Ovary (tissue), 9 donors: ENCODE data around the gene SWI5. TPM values are rescaled to one million over a fixed set of nuclear protein-coding genes. Genes with fewer than 3 reads are reported as not detected.
A peak's percentile ranks its signal among the peaks of the same experiment; 100 is the strongest.

Source experiments
- DNase-seq, 5 donors: peaks; one replicate each; pipeline ENCODE4 v3.0.0-alpha.2; 2019 to 2020
- H3K27ac ChIP-seq, 2 donors: fragments of 200-600 bp; one replicate each; pipeline versions ENCODE4 v1.5.1 to v1.8.0; 2019 to 2022
- H3K27me3 ChIP-seq: fragments of 200-600 bp; one replicate; pipeline ENCODE4 v1.8.0; 2022
- H3K36me3 ChIP-seq: fragments of 200-600 bp; sonication (generic); one replicate; pipeline ENCODE4 v1.5.1; 2019
- H3K4me1 ChIP-seq: one replicate; pipeline ENCODE4 v1.8.1; 2013; ENCODE audit warnings: mild to moderate bottlenecking, moderate library complexity; ENCODE audit not compliant: insufficient read depth
- H3K4me3 ChIP-seq: fragments of 200-600 bp; sonication (generic); one replicate; pipeline ENCODE4 v1.5.1; 2017
- H3K9me3 ChIP-seq, 2 donors: fragments of 200-600 bp in 1 of 2; sonication (generic) in 1 of 2; one replicate each; pipeline versions ENCODE4 v1.5.1 to v1.8.1; 2013 to 2019; ENCODE audit warnings: mild to moderate bottlenecking in 1 of 2, moderate library complexity in 1 of 2
- CTCF ChIP-seq, 3 donors: fragments of 450-650 bp in 2 of 3; fragments of 200-600 bp in 1 of 3; IDR thresholded peaks; one replicate each; pipeline versions ENCODE4 v1.5.1 to v1.8.0; 2016 to 2022; ENCODE audit warnings: antibody characterized with exemption in 3 of 3, mild to moderate bottlenecking in 1 of 3
- EP300 ChIP-seq: sonication (generic); formaldehyde crosslinking; IDR thresholded peaks from one replicate; pipeline ENCODE4 v1.6.1; 2017; ENCODE audit warnings: antibody characterized with exemption
- POLR2A ChIP-seq: fragments of 450-650 bp; IDR thresholded peaks from one replicate; pipeline ENCODE4 v1.6.1; 2017; ENCODE audit warnings: antibody characterized with exemption, mild to moderate bottlenecking, moderate library complexity
- WGBS, 3 donors: extraction: QIAGEN DNeasy Blood & Tissue Kit in 1 of 3; methylation state at CpG; one replicate each; pipeline versions ENCODE4 v1.1.5 to v1.1.7; 2013 to 2017; 5-methylcytosine and 5-hydroxymethylcytosine counted together
- intact Hi-C, 4 donors: fragments of 100-400 bp; cut with DNase I; formaldehyde crosslinking; loops; one replicate each; pipeline versions ENCODE4 v1.11.0 to v1.15.1; 2022 to 2023
- polyA plus RNA-seq, 2 donors: library from polyadenylated mRNA; stranded (reverse); fragments of 200-250 nt in 1 of 2; fragments of 350-450 nt in 1 of 2; fragmentation: Illumina TruSeq in 1 of 2; extraction: RNeasy Lipid Tissue Mini Kit (QIAGEN cat#74804) in 1 of 2; gene quantifications; one replicate each; pipeline ENCODE4 v1.2.3, GENCODE V29; 2013 to 2014
- total RNA-seq, 7 donors: library from RNA; depleted of rRNA in 2 of 7; stranded (reverse); fragments of >200 nt in 2 of 7; fragmentation: NEBNext Ultra II Directional in 3 of 7; extraction: Animal tissue kit (Norgen Biotek cat#: 25700) in 3 of 7; gene quantifications; one replicate each; pipeline versions ENCODE4 v1.1.0 to v1.2.4, GENCODE V29; 2016 to 2023
- donor health status: DM: no; HTN: no; CAD: no; lungs with moderate emphysema.
- donor health status: DM: no; HTN: no; CAD: no.
- donor health status: Bipolar disorder and iron deficiency.
- donor health status: DM: yes; HTN: yes; CAD: no.
- donor health status: DM: no; HTN: no; CAD: no.
- donor health status: DM: yes; HTN: yes; CAD: no.

Gene SWI5
- total and polyA plus RNA-seq, 9 donors, result 22.4 to 48.9 (median 30.3) TPM

DNA sequence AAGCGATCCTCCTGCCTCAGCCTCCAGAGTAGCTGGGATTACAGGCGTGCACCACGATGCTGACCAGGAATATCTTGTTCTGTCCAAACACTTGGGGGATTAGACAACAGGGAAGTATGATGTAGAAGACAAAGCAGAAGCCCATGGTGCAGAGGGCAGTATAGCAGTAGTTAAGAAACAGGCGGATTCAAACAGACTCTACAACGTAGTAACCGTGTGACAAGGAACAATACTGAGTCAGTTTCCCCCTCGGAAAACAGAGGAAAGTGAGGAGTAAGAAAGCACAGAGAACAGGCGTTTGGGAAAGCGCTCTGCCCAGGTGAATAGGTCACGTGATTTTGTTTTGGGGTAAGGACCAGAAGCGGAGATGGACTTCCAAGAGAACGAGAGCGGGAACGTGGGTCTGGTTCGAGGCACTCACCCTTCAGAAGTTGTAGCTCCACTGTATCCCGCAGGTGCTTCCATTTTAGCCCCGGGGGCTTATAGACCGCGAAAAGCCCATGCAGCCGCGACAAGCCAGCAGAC is 45.9 kb downstream of the SWI5 start:
- intact Hi-C loops, result loop anchor here in 1 of 4 donors (5.0 kb wide), 1 partner anchor 45 kb away; the partner anchor contains the start of genes GOLGA2 and SWI5
- Histone ChIP-seq H3K4me3 (peak overlapping the region; percentile 86), H3K36me3 (no peaks in the 10 kb centered on the region), H3K27ac (no peak overlapping the region), H3K4me1 (peaks cover 8% of the 10 kb centered on the region), H3K9me3 (no peaks in the 10 kb centered on the region), H3K27me3 (no peaks in the 10 kb centered on the region)
- TF ChIP-seq EP300 (no peak), CTCF (IDR thresholded peaks at IDR 0.05) (no peak), POLR2A (no peak)
- WGBS, 3 donors, result 0 to 1% (median 1%) methylated on average over 21 of the region's 21 CpGs
- DNase-seq, result no peak

- intact Hi-C loops, result loop anchor here in 1 of 4 donors (5.0 kb wide), 1 partner anchor 45 kb away; the partner anchor contains the start of genes GOLGA2 and SWI5
- H3K4me3 ChIP-seq, result peak within 1 kb of the TSS; percentile 86
- 0 to 1% (median 0%) methylated on average over 80 to 83 of the region's 83 CpGs for WGBS, 3 donors
- H3K4me1 ChIP-seq, result peaks cover 8% of the 10 kb centered on the region
- no peaks in the 10 kb centered on the region for H3K9me3 ChIP-seq
- TF ChIP-seq CTCF (IDR thresholded peaks at IDR 0.05) (peak in 1 of 3 donors; percentile 9), EP300 (peak; percentile 47), POLR2A (no peak)
- DNase-seq, result peak; percentile 91 to 94 (median 92)
- no peaks in the 10 kb centered on the region for H3K27me3 ChIP-seq
- H3K27ac ChIP-seq, result peak within 1 kb of the TSS; percentile 19 to 78
- H3K36me3 ChIP-seq, result no peaks in the 10 kb centered on the region
These were observed 46.5 kb downstream of the SWI5 start, which contains the start of the genes COQ4 and TRUB2 for GRCh38 chr9:128322404-128323211. COQ4 (plus strand) TSS chr9:128322839; CDS start chr9:128322859, 20 bp downstream. TRUB2 (minus strand) TSS chr9:128322447; CDS start chr9:128322408, 39 bp downstream.

DNA sequence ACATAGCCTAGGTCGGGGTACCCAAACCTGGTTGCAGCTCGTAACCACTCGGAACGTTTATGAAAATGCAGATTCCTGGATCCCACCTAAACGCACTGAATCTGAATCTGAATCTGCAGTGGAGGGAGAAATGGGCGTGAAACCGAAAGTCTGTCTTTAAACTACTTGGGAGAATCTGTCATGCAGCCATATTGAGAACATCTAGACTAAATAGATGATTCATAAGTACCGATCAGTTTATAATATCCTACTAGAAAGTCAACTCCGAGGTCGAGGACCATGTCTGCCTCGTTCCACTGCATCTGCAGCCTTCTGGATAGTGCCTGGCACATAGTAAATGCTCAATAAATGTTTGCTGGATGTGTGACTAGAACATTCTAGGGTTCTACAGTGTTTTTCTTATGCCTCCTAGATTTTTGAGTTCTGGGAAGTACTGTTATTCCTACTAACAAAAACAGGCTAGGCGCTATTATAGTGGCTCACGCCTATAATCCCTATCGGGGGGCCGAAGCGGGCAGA is 47.2 kb downstream of the SWI5 start:
- DNase-seq, result no peak
- WGBS, 3 donors, result 19 to 24% (median 20%) methylated on average over 16 of the region's 16 CpGs
- Histone ChIP-seq H3K4me3 (peak overlapping the region; percentile 86), H3K9me3 (no peaks in the 10 kb centered on the region), H3K36me3 (no peaks in the 10 kb centered on the region), H3K4me1 (peaks cover 8% of the 10 kb centered on the region), H3K27me3 (no peaks in the 10 kb centered on the region), H3K27ac (no peak overlapping the region)
- intact Hi-C loops, result loop anchor here in 1 of 4 donors (5.0 kb wide), 1 partner anchor 46 kb away; the partner anchor contains the start of genes GOLGA2 and SWI5
- TF ChIP-seq EP300 (no peak), CTCF (IDR thresholded peaks at IDR 0.05) (no peak), POLR2A (no peak)

DNA sequence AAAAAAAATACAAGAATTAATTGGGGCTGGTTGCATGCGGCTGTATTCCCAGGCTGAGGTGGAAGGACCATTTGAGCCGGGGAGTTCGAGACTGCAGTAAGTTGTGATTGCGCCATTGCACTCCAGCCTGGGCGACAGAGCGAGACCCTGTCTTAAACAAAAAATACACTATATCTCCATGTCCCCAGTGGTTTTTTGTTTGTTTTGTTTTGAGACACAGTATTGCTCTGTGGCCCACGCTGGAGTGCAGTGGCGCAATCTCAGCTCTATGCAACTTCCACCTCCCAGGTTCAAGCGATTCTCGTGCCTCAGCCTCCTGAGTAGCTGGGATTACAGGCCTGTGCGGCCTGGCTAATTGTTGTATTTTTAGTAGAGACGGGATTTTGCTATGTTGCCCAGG is 47.7 kb downstream of the SWI5 start:
- DNase-seq, result no peak
- Histone ChIP-seq H3K27ac (no peak overlapping the region), H3K4me1 (peaks cover 8% of the 10 kb centered on the region), H3K27me3 (no peaks in the 10 kb centered on the region), H3K9me3 (no peaks in the 10 kb centered on the region), H3K4me3 (peak overlapping the region; percentile 86), H3K36me3 (no peaks in the 10 kb centered on the region)
- TF ChIP-seq POLR2A (no peak), EP300 (no peak), CTCF (IDR thresholded peaks at IDR 0.05) (no peak)
- WGBS, 3 donors, result 83 to 86% (median 84%) methylated on average over 12 of the region's 12 CpGs
- intact Hi-C loops, result loop anchor here in 1 of 4 donors (5.0 kb wide), 1 partner anchor 46 kb away; the partner anchor contains the start of genes GOLGA2 and SWI5
